GM12878 (cell line): ENCODE measurements around the gene ANTKMT. TPM values are rescaled to one million over a fixed set of nuclear protein-coding genes. Genes with fewer than 3 reads are reported as not detected.

Source experiments
- E2F8 ChIP-seq: fragments of 450-650 bp; IDR thresholded peaks from 2 replicates; pipeline ENCODE4 v1.6.1; 2018; ENCODE audit warnings: mild to moderate bottlenecking, low read depth, moderate library complexity; ENCODE audit not compliant: partially characterized antibody
- GABPA ChIP-seq: IDR thresholded peaks from 2 replicates; pipeline ENCODE4 v1.6.1; 2014; ENCODE audit warnings: antibody characterized with exemption, low read depth, mild to moderate bottlenecking, inconsistent platforms
- RAD21 ChIP-seq: IDR thresholded peaks from 2 replicates; pipeline ENCODE4 v1.6.1; 2011; ENCODE audit warnings: mild to moderate bottlenecking, low read depth, low read length, moderate library complexity; ENCODE audit not compliant: insufficient read depth
- polyA plus RNA-seq, 11 experiments: library from polyadenylated mRNA; depleted of rRNA in 4 of 11; unstranded in 6 of 11; stranded (reverse) in 5 of 11; fragments of >200 nt; fragmentation: Nextera tagmentation in 4 of 11; fragmentation: Illumina TruSeq in 1 of 11; extraction: Ambion mirVana in 4 of 11; extraction: Trizol in 1 of 11; gene quantifications; 1 replicate in 1 of 11; 2 replicates in 10 of 11; pipeline versions ENCODE4 v1.2.1 to v1.2.3, GENCODE V29; 2011 to 2016; ENCODE audit warnings: inconsistent platforms in 2 of 11, missing spikeins in 2 of 11, low read depth in 1 of 11
- total RNA-seq, 4 experiments: library from RNA; depleted of rRNA in 3 of 4; stranded (reverse); fragments of >200 nt in 3 of 4; fragmentation: Illumina TruSeq in 1 of 4; extraction: Trizol in 1 of 4; gene quantifications; 2 replicates each; pipeline versions ENCODE4 v1.2.1 to v1.2.3, GENCODE V29; 2013 to 2021
- TF ChIP-seq, protein P1 (sequence below): IDR thresholded peaks from 2 replicates; pipeline ENCODE4 v1.6.1; 2011; ENCODE audit warnings: borderline replicate concordance, low read depth, mild to moderate bottlenecking, moderate library complexity, low read length; ENCODE audit not compliant: insufficient read depth, poor library complexity, severe bottlenecking

Gene ANTKMT
- total and polyA plus RNA-seq, 10 of the 15 experiments (the other 5 are each of a cell fraction or from before 2014, with no cell fraction given), result 0.58 to 60.5 (median 25.8) TPM

DNA sequence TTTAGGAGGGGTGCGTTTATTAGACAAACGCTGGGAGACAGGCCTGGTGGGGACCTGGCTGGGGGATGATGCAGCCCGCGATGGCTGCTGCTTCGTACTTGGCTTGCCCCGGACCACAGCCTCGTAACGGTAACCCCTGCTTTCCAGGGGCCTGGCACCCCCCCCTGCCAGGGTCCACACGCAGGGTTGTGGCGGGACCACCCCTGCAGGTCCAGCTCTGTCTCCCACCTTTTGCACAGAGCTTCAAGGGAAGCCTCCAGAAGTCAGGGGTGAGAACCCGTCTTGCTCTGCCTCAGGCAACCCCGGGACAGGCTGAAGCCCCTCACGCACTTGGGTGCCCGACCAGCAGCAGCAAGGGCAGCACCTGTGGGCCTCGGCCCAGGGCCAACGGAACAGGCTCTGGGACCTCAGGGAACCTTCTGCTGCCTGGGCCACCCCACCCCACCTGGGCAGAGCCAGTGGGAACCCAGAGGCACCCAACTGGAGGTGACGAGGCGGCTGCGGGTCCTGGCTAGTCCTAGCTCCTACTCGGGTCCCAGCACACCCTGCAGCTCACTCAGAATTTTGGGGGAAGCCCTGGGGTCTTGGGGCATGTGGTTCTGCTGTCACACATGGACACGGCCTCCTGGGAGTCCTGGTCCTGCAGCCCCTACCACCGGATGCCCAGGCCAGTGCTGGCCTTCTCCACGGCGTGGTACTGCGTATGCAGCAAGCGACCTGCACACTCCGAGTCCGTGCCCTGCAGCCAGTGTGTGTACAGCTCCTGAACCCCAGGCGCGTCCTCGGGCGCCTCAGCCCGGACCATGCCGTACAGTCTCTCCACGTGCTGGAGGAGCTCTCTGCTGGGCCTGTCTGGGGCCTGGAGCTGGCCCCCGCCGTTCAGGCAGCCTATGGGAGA, 9.1 kb downstream of the ANTKMT start (continued):
- no peak for TF ChIP-seq E2F8
- no peak for TF ChIP-seq RAD21
- TF ChIP-seq, protein P1, sequence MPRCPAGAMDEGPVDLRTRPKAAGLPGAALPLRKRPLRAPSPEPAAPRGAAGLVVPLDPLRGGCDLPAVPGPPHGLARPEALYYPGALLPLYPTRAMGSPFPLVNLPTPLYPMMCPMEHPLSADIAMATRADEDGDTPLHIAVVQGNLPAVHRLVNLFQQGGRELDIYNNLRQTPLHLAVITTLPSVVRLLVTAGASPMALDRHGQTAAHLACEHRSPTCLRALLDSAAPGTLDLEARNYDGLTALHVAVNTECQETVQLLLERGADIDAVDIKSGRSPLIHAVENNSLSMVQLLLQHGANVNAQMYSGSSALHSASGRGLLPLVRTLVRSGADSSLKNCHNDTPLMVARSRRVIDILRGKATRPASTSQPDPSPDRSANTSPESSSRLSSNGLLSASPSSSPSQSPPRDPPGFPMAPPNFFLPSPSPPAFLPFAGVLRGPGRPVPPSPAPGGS, result no peak
- TF ChIP-seq GABPA, result no peak
- TF ChIP-seq, all 136 proteins: peak for 0
